GM21723 (cell line): ENCODE measurements around the gene CNR1.
A peak's percentile ranks its signal among the peaks of the same experiment; 100 is the strongest.
"Not testable (repeated sequence)": the region's sequence is repeated elsewhere in the genome, so short reads cannot be mapped to it uniquely, and the experiment has no call there.

Source experiments
- ATAC-seq: cut with Tn5 transposase; IDR thresholded peaks from one replicate; pipeline ENCODE4 v1.9.1; 2021; ENCODE audit warnings: mild to moderate bottlenecking, moderate library complexity; ENCODE audit not compliant: unreplicated experiment

CNR1 gene

DNA sequence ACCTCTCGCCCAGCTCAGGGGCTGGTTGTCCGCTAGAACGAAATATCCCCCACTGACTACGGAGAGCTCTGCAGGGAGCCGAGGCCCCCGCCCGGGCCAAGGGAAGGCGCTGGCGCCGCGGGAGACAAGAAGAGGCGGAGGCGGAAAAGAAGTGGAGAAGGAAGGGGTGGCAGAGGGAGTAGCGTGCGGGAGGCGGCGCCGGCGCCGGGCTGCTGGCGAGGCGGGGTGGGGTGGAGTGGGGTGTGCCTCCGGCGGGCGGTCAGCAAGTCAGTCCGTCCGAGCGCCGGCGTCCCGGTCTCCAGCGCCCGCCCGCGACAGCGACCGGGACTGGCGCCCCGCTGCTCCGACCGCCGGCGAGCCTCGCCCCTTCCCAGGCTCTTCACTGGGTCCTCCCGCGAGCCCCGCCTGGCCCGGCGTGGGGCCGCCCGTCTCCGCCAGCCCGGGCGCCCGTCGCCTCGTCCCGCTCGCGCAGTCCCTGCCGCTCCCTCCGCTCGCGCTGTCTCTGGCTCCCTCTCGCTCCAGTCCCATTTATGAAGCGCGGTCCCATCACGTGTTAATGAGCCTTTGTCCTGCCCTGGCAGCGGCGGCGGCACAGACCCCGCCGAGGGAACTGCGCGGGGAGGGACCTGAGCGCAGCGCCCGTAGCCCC is at the start of gene CNR1:
TSS of gene CNR1 (minus strand) at position 504 of the 649 bp plus-strand sequence. CDS start 21,073 bp downstream, outside the sequence.
- peak; percentile 52 for ATAC-seq

GRCh38 chr6:88211446-88211845 is 45.3 kb upstream of the CNR1 start:
- ATAC-seq, result no peak

DNA sequence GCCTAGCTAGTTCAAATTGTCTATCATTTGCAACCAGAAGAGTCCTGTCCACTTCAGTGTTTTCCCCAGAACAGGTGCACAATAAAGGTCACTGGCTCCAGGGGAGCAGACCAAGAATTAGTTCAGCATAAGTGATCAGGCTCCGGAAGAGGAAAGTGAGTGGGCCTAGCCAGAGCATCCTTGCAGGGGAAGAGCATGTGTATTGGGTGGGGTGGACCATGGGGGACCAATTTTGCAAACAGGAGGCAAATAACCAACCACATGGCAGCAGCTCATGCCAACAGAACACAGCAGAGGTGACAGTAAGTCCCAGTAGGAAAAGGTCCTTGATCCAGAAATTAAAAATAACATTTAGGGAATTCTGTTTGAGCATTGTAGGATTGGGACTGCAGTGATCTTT is 43.2 kb upstream of the CNR1 start:
- no peak for ATAC-seq

- no peak for ATAC-seq
Observed at GRCh38 chr6:88208726-88209125, 42.6 kb upstream of the CNR1 start.

- not testable (repeated sequence) for ATAC-seq
Observed at GRCh38 chr6:88201734-88202133, 35.6 kb upstream of the CNR1 start.

- no peak for ATAC-seq
Observed at GRCh38 chr6:88184921-88185320, 18.8 kb upstream of the CNR1 start.

- no peak for ATAC-seq
Observed at GRCh38 chr6:88183471-88183870, 17.3 kb upstream of the CNR1 start.

- peak; percentile 72 for ATAC-seq
Observed at GRCh38 chr6:88179692-88180091, 13.5 kb upstream of the CNR1 start.

GRCh38 chr6:88177961-88178464 is 11.9 kb upstream of the CNR1 start:
- ATAC-seq, result peak; percentile 86

DNA sequence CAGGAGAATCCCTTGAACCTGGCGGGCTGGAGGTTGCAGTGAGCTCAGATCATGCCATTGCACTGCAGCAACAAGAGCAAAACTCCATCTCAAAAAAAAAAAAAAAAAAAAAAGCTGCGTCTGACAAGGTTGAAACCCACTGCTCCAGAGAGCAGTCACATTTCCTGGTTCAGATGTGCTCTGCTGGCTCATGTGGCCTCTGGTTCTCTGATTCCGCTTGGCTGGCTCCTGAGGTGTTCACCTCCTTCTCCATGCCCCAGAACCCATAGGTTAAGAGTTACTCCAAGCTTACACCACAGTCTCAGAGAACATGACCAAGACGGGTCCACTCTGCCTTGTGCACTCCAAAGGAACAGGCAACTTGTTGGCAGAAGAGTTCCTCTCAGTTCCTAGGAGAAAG is 8.8 kb upstream of the CNR1 start:
- no peak for ATAC-seq

GRCh38 chr6:88171312-88171711 is 5.2 kb upstream of the CNR1 start:
- ATAC-seq, result no peak

- ATAC-seq, result no peak
Observed at GRCh38 chr6:88168362-88168761, 2.2 kb upstream of the CNR1 start.

DNA sequence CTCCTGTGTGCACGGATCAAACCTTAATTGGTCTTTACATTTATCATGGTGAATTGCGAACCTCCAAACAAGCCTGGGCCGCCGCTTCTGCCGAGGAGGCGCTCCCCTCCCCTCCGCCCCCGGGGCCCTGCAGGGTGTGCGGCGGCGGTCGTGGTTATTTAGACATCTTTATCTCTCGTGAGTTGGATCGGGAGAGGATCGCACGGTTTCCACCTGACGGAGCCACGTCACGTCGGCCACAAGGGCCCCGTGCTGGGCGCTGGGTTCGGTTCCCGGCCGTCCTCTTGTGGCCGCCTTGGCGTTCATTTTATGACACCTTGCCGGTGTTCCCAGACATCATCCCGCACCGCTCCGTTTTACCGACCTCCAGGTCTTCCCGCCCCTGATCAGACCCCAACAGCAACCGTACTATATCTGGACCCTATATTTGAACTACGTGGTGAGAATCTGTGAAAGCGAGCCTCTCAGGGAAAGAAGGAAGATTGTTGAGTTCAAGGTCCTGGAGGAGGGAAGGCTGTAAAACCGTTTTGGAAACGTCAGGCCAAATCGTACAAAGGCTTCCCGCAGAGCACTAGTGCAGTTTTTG is 1.3 kb upstream of the CNR1 start:
- peak; percentile 14 for ATAC-seq

DNA sequence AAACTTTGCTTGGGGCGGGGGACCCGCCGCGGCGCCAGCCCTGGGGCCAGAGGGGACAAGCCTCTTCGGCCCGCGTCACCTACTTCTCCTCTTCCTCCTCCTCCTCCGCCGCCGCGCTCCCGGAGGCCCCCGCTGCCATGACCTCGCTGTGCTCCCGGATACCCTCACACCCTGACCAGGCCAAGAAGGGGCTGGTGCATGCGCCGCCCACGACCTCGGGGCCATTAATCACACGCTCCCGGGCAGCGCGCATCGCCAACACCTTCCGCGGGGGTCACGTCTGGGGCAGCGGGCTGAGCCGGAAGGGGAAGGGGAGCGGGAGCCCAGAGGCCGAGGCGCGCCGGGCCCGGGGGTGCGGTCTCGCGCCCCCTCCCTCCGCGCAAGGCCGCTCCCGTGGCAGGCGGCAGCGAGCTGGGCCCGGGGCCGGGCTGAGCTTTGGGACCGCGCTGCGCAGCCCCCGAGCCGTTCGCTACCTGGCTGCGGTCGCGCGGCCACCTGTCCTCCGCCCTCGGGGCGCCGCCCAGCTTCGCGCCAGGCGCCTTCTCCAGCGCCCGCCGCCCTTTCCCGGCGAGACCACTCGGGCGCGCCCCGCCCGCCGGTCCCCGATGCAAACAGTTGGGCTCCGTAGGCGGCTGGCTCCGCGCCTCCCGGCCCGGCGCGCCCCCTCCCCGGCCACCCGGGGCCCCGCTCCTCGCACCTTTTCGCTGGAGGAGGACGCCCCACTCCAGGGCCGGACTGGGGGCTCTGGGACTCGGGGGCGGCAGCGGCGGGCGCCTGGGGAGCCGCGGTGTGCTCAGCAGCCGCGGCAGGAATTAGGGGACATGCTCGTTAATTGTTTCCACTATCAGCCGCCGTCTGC is 575 bp upstream of the CNR1 start:
- peak; percentile 44 for ATAC-seq

GRCh38 chr6:88165087-88165843 is 882 bp downstream of the CNR1 start:
- ATAC-seq, result peak; percentile 4

DNA sequence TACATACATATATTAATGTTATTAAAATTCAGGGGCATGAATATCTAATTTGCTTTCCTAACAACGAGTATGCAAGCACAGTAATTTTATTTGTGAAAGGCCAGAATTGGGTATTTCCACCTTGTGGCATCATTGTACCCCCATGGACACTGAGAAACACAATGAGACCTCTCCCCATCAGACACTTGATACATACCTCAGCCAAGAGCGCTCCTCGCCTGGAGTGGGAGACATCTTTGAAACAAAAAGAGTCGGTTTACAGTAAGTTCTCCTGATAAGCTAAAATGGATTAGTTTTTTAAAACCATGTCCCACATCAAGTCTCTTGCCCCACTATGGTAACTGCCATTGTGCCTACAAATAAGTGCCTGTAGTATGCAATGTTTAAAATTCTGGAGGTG is 2.1 kb downstream of the CNR1 start:
- no peak for ATAC-seq

DNA sequence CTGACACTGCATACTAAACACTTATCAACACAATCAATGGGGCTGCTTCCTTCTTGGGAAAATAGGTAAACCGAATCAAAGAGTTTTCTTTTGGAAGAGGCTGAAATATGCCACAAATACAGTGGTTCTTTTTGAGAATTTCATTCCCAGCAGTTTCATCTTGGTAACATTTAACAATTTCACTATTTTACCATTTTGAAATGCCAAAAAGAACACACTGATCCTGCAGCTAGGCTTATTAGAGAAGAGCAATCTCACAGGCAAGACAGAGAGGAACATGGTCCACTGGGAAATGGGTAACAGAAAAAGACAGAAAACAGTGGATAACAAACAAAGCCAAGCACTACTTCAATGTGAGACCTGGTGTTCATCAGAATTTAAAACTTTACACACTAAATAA is 2.5 kb downstream of the CNR1 start:
- no peak for ATAC-seq

GRCh38 chr6:88161940-88162339 is 4.2 kb downstream of the CNR1 start:
- ATAC-seq, result no peak

- ATAC-seq, result no peak
Observed at GRCh38 chr6:88157106-88157505, 9.0 kb downstream of the CNR1 start.

- ATAC-seq, result no peak
Observed at GRCh38 chr6:88145298-88145963, 20.7 kb downstream of the CNR1 start.
